DOHH2 (cell line): ENCODE data around the gene TTN.

Source experiments
- H3F3A ChIP-seq: fragments of 200-600 bp; sonication (generic), shearing (Covaris generic); 2 replicates; pipeline ENCODE4 v1.6.0; 2016; ENCODE audit warnings: antibody characterized with exemption, mild to moderate bottlenecking; ENCODE audit not compliant: control insufficient read depth, insufficient read depth
- H3K27ac ChIP-seq: fragments of 200-600 bp; sonication (generic); 2 replicates; pipeline ENCODE4 v1.5.1; 2014; ENCODE audit warnings: low read depth, mild to moderate bottlenecking, low read length, moderate library complexity
- H3K27me3 ChIP-seq: fragments of 200-600 bp; sonication (generic); 2 replicates; pipeline ENCODE4 v1.6.1; 2014; ENCODE audit warnings: mild to moderate bottlenecking, low read length, mixed read lengths; ENCODE audit not compliant: control insufficient read depth
- H3K36me3 ChIP-seq: fragments of 200-600 bp; sonication (generic); 2 replicates; pipeline ENCODE4 v1.6.1; 2014; ENCODE audit warnings: mild to moderate bottlenecking, low read length, moderate library complexity, mixed read lengths; ENCODE audit not compliant: control insufficient read depth
- H3K4me1 ChIP-seq: fragments of 200-600 bp; sonication (generic); 2 replicates; pipeline ENCODE4 v1.6.1; 2014; ENCODE audit warnings: mild to moderate bottlenecking, low read length, mixed read lengths; ENCODE audit not compliant: control insufficient read depth
- H3K4me2 ChIP-seq: fragments of 200-600 bp; sonication (generic); 2 replicates; pipeline ENCODE4 v1.6.0; 2014; ENCODE audit warnings: mild to moderate bottlenecking, low read length, moderate library complexity
- H3K4me3 ChIP-seq: fragments of 200-600 bp; sonication (generic); 2 replicates; pipeline ENCODE4 v1.5.1; 2014; ENCODE audit warnings: mild to moderate bottlenecking, low read length, mixed read lengths
- H3K79me2 ChIP-seq: fragments of 200-600 bp; sonication (generic); 2 replicates; pipeline ENCODE4 v1.6.1; 2014; ENCODE audit warnings: mild to moderate bottlenecking, low read length, mixed read lengths; ENCODE audit not compliant: control insufficient read depth
- H3K9me2 ChIP-seq: fragments of 200-600 bp; sonication (generic); replicated peaks from 2 replicates; pipeline ENCODE4 v1.6.1; 2014; ENCODE audit warnings: mild to moderate bottlenecking, low read length, mixed read lengths; ENCODE audit not compliant: control insufficient read depth
- H3K9me3 ChIP-seq: fragments of 200-600 bp; sonication (generic); 2 replicates; pipeline ENCODE4 v1.6.1; 2014; ENCODE audit warnings: antibody characterized with exemption, low read length, mixed read lengths; ENCODE audit not compliant: control insufficient read depth, insufficient read depth
- H4K20me1 ChIP-seq: fragments of 200-600 bp; sonication (generic); 2 replicates; pipeline ENCODE4 v1.6.0; 2014; ENCODE audit warnings: low read depth, mild to moderate bottlenecking, antibody characterized with exemption, low read length, moderate library complexity; ENCODE audit not compliant: control insufficient read depth, insufficient read depth
- EZH2phosphoT487 ChIP-seq: fragments of 200-600 bp; sonication (generic); IDR thresholded peaks from 2 replicates; pipeline ENCODE4 v1.6.1; 2017; ENCODE audit warnings: borderline replicate concordance, mild to moderate bottlenecking, antibody characterized with exemption, low read length, moderate library complexity, mixed read lengths
- TF ChIP-seq, protein P1 (sequence below): fragments of 200-600 bp; sonication (generic); IDR thresholded peaks from one replicate; pipeline ENCODE4 v1.5.1; 2014; ENCODE audit warnings: antibody characterized with exemption, mild to moderate bottlenecking, low read depth, low read length; ENCODE audit not compliant: poor library complexity, severe bottlenecking

TTN gene

DNA sequence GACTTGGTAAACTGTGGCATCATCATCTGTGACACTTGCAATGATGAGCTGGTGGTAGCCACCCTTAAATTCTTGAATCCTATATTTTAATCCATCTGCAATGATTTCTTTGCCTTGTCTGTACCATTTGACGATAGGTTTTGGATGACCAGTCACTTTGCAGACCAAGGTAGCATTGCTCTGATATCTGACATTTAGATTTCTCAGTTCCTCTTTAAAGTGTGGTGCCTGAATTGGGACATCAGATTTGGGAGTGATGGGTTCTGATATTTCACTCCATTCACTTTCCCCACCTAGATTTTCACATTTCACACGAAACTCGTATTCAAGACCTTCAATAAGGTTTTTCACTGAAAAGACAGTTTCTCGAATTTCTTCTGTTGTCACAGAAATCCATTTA, 271.2 kb downstream of the TTN start:
- Histone ChIP-seq H4K20me1 (no peaks in the 10 kb centered on the region), H3K4me2 (no peak overlapping the region), H3K27ac (no peak overlapping the region), H3K36me3 (peaks cover 70% of the 10 kb centered on the region), H3F3A (no peaks in the 10 kb centered on the region), H3K9me2 (no peaks in the 10 kb centered on the region), H3K27me3 (no peaks in the 10 kb centered on the region), H3K79me2 (peaks cover 37% of the 10 kb centered on the region), H3K9me3 (no peaks in the 10 kb centered on the region), H3K4me1 (no peaks in the 10 kb centered on the region), H3K4me3 (no peak overlapping the region)
- TF ChIP-seq EZH2phosphoT487: no peak
- TF ChIP-seq, protein P1, sequence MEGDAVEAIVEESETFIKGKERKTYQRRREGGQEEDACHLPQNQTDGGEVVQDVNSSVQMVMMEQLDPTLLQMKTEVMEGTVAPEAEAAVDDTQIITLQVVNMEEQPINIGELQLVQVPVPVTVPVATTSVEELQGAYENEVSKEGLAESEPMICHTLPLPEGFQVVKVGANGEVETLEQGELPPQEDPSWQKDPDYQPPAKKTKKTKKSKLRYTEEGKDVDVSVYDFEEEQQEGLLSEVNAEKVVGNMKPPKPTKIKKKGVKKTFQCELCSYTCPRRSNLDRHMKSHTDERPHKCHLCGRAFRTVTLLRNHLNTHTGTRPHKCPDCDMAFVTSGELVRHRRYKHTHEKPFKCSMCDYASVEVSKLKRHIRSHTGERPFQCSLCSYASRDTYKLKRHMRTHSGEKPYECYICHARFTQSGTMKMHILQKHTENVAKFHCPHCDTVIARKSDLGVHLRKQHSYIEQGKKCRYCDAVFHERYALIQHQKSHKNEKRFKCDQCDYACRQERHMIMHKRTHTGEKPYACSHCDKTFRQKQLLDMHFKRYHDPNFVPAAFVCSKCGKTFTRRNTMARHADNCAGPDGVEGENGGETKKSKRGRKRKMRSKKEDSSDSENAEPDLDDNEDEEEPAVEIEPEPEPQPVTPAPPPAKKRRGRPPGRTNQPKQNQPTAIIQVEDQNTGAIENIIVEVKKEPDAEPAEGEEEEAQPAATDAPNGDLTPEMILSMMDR: no peak

DNA sequence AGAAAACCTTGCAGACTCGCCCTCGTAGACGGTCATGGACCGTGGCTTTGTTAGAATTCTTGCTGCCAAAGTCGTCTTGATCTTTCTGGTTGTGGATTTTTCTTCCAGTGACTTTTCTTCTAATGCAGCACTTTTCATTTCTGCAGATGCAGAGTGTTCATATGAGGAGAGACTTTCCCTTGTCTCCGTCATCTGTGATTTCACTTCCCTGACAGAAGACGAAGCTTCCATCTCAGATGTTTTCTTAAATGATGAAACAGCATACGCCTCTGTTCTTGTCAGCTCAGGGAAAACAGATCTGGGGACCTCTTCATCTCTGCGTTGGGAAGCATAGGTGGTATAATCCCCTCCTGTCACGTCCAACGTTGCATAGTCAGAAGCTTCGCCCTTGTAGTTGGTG, 276.1 kb downstream of the TTN start:
- no peak overlapping the region for H3K4me3 ChIP-seq
- peaks cover 11% of the 10 kb centered on the region for H3K4me1 ChIP-seq
- TF ChIP-seq, protein P1: no peak
- no peak for TF ChIP-seq EZH2phosphoT487
- peaks cover 86% of the 10 kb centered on the region for H3K79me2 ChIP-seq
- no peaks in the 10 kb centered on the region; the same call in 1 of the 2 replicates for H3F3A ChIP-seq
- H3K36me3 ChIP-seq: peaks cover 51% of the 10 kb centered on the region
- no peaks in the 10 kb centered on the region for H3K9me2 ChIP-seq
- H4K20me1 ChIP-seq: peaks cover 3% of the 10 kb centered on the region; the same call in 1 of the 2 replicates
- no peak overlapping the region for H3K4me2 ChIP-seq
- H3K27ac ChIP-seq: no peak overlapping the region
- no peaks in the 10 kb centered on the region for H3K9me3 ChIP-seq
- H3K27me3 ChIP-seq: no peaks in the 10 kb centered on the region

DNA sequence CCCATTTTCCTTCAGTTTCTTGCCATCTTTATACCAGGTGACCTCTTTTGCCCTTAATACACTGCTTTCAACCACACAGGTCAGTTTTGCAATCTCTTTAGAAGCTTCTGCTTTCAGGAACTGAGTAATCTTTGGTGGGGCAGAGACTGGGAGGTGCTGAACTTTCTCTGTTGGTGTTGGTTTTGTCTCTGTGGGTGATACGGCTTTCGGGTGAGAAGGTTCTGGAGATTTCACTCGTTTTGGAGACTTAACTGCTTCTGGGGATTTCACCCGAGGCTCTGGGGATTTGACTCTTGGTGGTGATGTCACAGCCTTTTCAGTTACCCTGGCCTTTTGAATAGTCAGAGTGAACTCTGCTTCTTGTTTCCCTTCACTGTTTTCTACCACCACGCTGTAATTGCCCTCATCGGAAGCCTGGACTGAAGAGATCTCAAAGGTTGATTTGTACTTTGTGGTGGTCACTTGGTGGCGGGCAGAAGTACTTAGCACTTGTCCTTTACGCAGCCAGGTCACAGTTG, 276.5 kb downstream of the TTN start:
- H3K36me3 ChIP-seq: peaks cover 48% of the 10 kb centered on the region
- no peak overlapping the region for H3K4me3 ChIP-seq
- H3F3A ChIP-seq: no peaks in the 10 kb centered on the region; the same call in 1 of the 2 replicates
- H3K4me1 ChIP-seq: peaks cover 11% of the 10 kb centered on the region
- H3K9me2 ChIP-seq: no peaks in the 10 kb centered on the region
- H3K79me2 ChIP-seq: peaks cover 91% of the 10 kb centered on the region
- H4K20me1 ChIP-seq: peaks cover 3% of the 10 kb centered on the region; the same call in 1 of the 2 replicates
- no peaks in the 10 kb centered on the region for H3K27me3 ChIP-seq
- no peak overlapping the region for H3K27ac ChIP-seq
- TF ChIP-seq EZH2phosphoT487: no peak
- TF ChIP-seq, protein P1: no peak
- H3K4me2 ChIP-seq: no peak overlapping the region
- no peaks in the 10 kb centered on the region for H3K9me3 ChIP-seq
